ENCODE measurements around the gene RNF125. TPM values are rescaled to one million over a fixed set of nuclear protein-coding genes. Genes with fewer than 3 reads are reported as not detected.

Gene RNF125
- total and polyA plus RNA-seq, 10 of the 15 experiments (the other 5 are each of a cell fraction or from before 2014, with no cell fraction given), result 0.79 to 3.9 (median 2.9) TPM

- TF ChIP-seq POLR2A (IDR thresholded peaks at IDR 0.05; ENCODE audit: low read depth, low read length) (no peak), FOS (IDR thresholded peaks at IDR 0.05; ENCODE audit: borderline replicate concordance, extremely low read depth, insufficient read length) (no peak)
Measured at GRCh38 chr18:32057624-32058165, 39.1 kb downstream of the RNF125 start (continued).

GRCh38 chr18:32060026-32060425 lies 41.4 kb downstream of the RNF125 start:
- no peaks in the 10 kb centered on the region for H3K9me3 ChIP-seq (replicated peaks; ENCODE audit: control insufficient read depth, insufficient read depth, low read length)
- BruUV-seq (replicated peaks), result no TSS peak
- FAIRE-seq, result no peak
- in situ Hi-C loops (cut with MboI), result no loop called here
- no peak overlapping the region for H3K4me3 ChIP-seq
- no peak overlapping the region for H3K27ac ChIP-seq (ENCODE audit: control insufficient read depth, insufficient read depth)
- no peaks in the 10 kb centered on the region for H3K79me2 ChIP-seq (ENCODE audit: control insufficient read depth, insufficient read depth, low read length)
- 94% methylated on average over 2 of the region's 2 CpGs for WGBS (ENCODE audit: insufficient coverage, insufficient replicate concordance, low lambda C conversion rate, missing lambda C conversion rate)
- ChIA-PET RAD21 (ENCODE audit: unreplicated experiment) (no interaction called here), SMC1A (ENCODE audit: uncharacterized antibody, unreplicated experiment) (no interaction called here), CTCF (interaction anchor here (1.2 kb wide), 1 partner anchor 10 kb away, joined by 3 read pairs; no protein-coding TSS in a partner anchor), POLR2A (no interaction called here)
- intact Hi-C loops (cut with micrococcal nuclease; ENCODE audit: unreplicated experiment), result no loop called here
- no peak for DNase-seq (ENCODE audit: low read depth, low spot score)
- H3K9ac ChIP-seq (ENCODE audit: control insufficient read depth, insufficient read depth, low read length), result no peak overlapping the region
- no peaks in the 10 kb centered on the region for H3K36me3 ChIP-seq (ENCODE audit: control insufficient read depth in 2 of 2, insufficient read depth in 2 of 2, low read length in 1 of 2)
- ATAC-seq, result no peak
- H3K27me3 ChIP-seq (replicated peaks in 1 of 2; ENCODE audit: control insufficient read depth in 2 of 2, insufficient read depth in 2 of 2, low read length in 1 of 2), result no peaks in the 10 kb centered on the region
- H3K4me1 ChIP-seq (ENCODE audit: control insufficient read depth, insufficient read depth, low read length), result no peaks in the 10 kb centered on the region
- H2AFZ ChIP-seq (ENCODE audit: control insufficient read depth, low read depth, low read length), result no peak overlapping the region
- H3K4me2 ChIP-seq (ENCODE audit: control insufficient read depth, insufficient read depth), result no peak overlapping the region
- H4K20me1 ChIP-seq (ENCODE audit: control insufficient read depth, insufficient read depth), result no peaks in the 10 kb centered on the region
- no peak for TF ChIP-seq RAD51 (IDR thresholded peaks at IDR 0.05)
- no peak for TF ChIP-seq ZNF384 (IDR thresholded peaks at IDR 0.05; ENCODE audit: borderline replicate concordance, low read depth, low read length)
- no peak for TF ChIP-seq SPI1 (IDR thresholded peaks at IDR 0.05; ENCODE audit: borderline replicate concordance, insufficient read depth, low read depth, low read length)
- TF ChIP-seq ZNF592 (IDR thresholded peaks at IDR 0.05), result no peak
- no peak for TF ChIP-seq JUNB (IDR thresholded peaks at IDR 0.05)
- no peak for TF ChIP-seq RCOR1 (conservative IDR thresholded peaks at IDR 0.05; ENCODE audit: low read depth, low read length)
- no peak for TF ChIP-seq ZNF217 (IDR thresholded peaks at IDR 0.05)
- TF ChIP-seq MXI1 (IDR thresholded peaks at IDR 0.05; ENCODE audit: low read depth, low read length), result no peak
- TF ChIP-seq FOXM1 (IDR thresholded peaks at IDR 0.05; ENCODE audit: low read depth, low read length), result no peak
- TF ChIP-seq ATF3 (IDR thresholded peaks at IDR 0.05; ENCODE audit: borderline replicate concordance, extremely low read depth, low read depth, low read length), result no peak
- no peak for TF ChIP-seq RFX5 (IDR thresholded peaks at IDR 0.05; ENCODE audit: low read depth, low read length)
- no peak for TF ChIP-seq SP1 (IDR thresholded peaks at IDR 0.05; ENCODE audit: low read depth, low read length)
- no peak for TF ChIP-seq JUND (IDR thresholded peaks at IDR 0.05; ENCODE audit: low read depth, low read length)
- TF ChIP-seq KLF5 (IDR thresholded peaks at IDR 0.05; ENCODE audit: partially characterized antibody), result no peak
- no peak for TF ChIP-seq RAD21 (IDR thresholded peaks at IDR 0.05; ENCODE audit: insufficient read depth, low read depth, low read length)
- TF ChIP-seq SUPT20H (IDR thresholded peaks at IDR 0.05; ENCODE audit: borderline replicate concordance, control insufficient read depth, low read depth, low read length), result no peak
- no peak for TF ChIP-seq E2F4 (IDR thresholded peaks at IDR 0.05; ENCODE audit: low read depth, low read length)
- TF ChIP-seq TARDBP (IDR thresholded peaks at IDR 0.05; ENCODE audit: borderline replicate concordance), result no peak

All from GM12878 (cell line).